KG1 (cell line): Measurements from ENCODE around the gene F5.
"Not testable (repeated sequence)": the region's sequence is repeated elsewhere in the genome, so short reads cannot be mapped to it uniquely, and the experiment has no call there.

Experiments
- DNase-seq: peaks from one replicate; lab custom pipeline; 2025; lab: John Stamatoyannopoulos, UW

The F5 gene

DNA sequence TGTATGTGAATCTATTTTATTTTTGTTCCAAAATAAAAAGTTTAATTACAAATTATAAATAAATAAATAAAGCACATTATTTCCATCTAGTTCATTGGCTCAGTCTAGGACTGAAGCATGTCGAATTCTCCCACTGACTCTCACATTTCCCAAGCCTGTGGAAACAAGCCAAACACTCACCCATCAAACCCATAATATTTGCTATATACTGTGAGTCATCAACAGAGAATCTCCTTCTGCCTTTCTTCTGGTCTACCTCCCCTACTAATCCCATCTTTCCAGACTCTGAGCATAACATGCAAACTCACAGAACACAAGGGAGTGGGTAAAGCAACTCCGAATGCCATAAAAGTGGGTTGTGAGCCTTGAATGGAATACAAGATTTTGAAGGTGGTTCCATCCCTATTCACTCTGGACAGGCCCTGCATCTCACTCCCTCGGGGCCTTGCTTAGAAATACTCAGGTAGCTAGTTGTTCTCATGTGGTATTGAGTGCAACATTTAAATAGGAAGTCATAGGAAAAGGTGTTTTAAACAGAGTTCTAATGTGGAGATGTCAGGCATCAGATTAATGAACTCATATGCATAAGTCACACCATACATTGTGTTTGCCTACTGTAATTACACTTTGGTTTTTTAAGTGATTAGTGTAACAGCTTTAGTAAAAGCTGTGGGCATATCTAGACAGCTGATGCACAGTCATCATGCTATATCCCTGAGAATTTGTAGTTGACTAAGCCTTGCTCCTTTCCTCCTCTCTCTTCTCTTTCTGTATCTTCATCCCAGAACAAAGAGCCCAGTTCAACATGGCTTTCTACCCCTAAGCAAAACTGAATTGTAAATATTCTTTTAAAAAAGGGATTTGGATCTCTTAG, 47.0 kb downstream of the F5 start:
- DNase-seq = no peak

DNA sequence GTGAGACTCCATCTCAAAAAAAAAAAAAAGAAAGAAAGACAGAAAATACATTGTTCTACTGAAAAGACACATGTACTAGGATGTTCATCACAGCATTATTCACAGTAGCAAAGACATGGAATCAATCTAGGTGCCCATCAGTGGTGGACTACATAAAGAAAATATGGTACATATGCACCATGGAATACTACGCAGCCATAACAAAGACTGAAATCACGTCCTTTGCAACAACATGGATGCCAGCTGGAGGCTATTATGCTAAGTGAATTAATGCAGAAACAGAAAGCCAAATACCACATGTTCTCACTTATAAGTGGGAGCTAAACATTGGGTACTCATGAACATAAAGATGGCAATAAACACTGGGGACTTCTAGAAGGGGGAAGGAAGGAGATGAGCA, 51.6 kb downstream of the F5 start:
- no peak for DNase-seq

DNA sequence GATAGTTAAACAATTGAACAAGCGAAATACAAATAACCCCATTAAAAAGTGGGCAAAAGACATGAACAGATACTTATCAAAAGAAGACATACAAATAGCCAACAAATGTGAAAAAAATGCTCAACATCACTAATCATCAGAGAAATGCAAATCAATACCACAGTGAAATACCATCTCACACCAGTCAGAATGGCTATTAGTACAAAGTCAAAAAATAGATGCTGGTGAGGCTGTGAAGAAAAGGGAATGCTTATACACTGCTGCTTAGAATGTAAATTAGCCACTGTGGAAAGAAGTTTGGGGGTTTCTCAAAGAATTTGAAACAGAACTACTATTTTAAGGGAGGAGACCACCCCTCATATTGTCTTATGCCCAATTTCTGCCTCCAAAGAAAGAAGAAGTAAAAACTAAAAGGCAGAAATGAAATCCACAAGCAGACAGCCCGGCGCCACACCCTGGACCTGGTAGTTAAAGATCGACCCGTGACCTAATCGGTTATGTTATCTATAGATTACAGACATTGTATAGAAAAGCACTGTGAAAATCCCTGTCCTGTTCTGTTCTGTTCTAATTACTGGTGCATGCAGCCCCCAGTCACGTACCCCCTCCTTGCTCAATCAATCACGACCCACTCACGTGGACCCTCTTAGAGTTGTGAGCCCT, 52.6 kb downstream of the F5 start:
- not testable (repeated sequence) for DNase-seq

DNA sequence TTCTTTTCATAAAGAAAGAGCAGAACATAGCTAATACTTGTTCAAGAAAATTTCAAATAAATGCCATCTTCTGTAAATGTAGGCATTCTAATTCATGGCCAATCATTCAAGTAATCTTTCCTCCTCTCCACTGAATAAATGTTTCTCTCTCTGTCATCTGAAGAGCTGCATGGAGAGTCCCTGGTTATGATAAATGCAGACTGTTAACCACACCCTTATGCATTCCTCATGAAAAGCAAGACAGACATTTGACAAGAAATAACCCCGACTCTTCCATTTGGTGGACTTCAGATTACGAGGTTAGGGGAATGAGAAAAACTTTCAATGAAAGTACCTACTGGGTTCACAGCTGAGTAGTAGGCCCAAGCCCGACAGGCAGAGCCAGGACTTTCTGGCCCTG, 55.8 kb downstream of the F5 start:
- DNase-seq = no peak

DNA sequence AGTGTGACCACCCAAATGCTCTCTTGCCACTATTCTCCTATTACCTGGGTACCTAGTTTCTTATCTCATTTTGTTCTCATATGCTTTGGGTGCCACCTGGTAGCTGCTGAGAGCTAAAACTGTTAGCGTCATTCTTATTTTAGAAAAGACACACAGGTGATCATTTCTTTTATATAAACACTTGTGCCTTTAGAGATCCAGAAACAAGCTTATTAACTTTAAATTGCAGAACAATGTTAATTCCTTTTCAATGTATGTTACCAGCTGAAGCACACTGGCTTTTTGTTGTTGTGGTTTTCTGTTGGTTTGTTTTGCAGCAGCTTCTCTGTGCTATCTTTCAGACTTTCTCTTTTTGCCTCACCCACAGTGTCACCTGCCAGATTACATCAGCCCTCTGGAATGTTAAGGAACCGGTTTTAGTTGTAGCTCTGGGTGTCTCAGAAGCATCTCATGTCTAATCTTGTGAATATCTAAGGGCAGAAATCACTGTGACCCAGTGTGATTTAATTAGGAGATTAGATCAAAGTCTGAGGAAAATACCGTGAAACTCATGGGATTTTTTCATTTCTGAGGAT, 57.1 kb downstream of the F5 start:
- no peak for DNase-seq

- no peak for DNase-seq
Measured at GRCh38 chr1:169528215-169529067, 57.8 kb downstream of the F5 start.

DNA sequence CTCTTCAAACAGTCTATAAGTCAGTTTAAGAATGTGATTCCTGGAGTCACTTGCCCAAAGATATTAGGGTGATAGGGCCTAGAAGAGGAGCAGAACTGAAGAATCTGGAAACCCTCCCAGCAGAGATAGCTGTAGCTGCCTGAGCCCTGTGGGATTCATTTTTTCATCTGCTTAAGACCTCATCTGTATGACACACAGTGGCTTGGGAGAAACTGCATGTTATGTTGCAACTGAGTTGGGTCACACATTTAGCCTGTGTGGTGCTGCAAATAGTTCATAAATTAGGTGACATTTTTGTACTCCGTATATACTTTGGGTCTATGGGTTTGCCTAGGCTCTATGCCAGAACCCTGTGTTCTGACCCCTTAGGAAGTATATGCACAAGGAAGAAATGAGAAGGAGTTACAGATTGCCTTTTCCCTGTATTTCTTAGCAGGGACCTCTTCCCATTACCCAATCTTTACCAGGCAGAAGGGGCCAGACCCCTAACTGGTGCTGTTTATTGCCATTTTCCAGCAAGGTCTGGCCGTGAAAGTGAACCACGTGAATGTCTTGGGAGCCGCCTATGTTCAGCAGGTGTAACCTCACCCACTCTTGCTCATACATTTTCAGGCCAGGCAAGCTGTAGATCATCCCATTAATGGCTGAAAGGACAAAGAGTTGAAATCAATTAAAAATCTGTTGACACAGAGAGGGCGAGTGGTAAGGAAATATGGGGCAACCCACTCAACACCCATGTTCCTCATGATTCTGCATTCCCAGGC, 58.6 kb downstream of the F5 start:
- DNase-seq = no peak

DNA sequence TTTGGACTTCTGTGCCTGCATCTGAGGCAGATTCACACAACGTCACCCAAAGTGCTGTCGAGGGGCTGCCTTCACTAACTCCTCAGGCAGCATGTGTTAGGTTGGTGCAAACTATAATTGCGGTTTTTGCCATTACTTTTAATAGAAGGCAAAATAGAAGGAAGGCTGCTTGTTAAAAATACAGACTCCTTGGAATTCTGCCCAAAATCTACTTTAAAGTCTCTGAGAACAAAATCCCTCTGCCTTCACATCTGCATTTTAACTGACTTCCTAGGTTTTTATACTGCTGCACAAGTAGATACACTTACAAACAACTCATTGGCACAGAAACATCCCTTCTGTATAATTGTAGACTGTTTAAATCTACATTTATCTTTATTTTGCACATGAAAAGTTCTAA, 59.3 kb downstream of the F5 start:
- DNase-seq = no peak

DNA sequence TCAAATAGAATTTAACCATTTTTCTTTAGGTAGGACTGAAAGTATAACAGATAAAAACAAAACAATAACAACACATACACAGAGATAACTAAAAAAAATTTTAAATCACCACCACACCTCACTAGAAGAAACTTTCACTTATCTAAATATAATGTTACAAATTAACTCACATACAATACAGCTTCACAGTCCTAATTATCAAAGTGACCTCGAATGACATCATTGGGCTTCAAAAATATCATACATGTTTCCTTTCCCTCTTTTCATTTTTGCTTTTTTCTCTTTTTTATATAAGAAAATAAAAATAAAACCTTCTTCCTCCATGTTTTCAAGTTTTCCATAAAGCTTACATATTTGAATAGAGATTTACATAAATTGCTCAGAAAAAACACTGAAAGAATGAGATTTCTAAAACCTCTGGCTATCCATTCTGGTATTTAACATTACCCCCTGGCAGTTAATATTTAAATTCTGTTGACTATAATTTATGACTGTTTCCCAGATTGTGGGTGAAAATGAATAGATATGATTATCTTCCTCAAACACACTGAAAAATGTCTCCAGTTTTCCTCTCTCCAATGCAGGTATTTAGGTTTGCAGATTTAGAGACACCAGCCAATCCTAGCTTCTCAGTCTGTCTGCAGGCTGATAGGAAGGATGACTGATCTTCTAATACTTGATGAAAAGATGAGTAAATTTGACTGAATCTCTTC, 60.0 kb downstream of the F5 start:
- no peak for DNase-seq

DNA sequence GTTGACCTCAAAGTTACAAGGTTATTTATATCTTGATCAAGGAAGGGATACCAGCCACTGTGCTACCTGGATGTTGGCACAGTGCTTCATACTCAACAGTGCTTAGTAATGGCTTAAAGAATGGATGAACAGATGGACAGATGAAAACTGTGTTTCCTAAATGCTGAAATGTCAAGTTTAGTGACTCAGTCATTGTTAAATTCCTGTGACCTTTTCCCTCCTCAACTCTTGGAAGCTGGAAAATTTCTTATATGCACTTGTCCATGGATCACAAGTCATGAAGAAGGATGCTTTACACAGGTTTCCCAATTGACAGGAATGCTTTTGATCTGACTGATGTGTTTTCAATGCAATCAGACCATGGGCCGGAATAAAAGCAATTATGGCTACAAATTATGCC, 60.9 kb downstream of the F5 start:
- DNase-seq = no peak

DNA sequence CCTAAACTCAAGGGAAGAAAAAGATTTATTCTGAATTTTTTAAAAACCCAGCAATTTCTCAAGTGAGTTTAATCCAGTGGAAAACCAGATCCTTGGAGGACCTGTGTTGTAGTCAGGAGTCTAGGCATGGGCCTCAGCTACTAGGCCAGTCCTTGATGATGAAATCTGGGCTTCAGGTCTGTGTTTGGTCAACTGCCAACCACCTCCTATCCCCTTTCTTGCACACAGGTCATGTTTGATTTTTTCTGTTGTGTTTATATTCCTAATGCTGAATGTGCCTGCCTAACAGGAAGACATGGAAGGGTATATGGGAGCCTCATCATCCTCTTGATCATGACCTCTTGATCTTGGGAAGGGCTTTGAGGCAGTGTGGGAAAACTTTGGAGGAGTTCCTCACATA, 62.4 kb downstream of the F5 start:
- no peak for DNase-seq

DNA sequence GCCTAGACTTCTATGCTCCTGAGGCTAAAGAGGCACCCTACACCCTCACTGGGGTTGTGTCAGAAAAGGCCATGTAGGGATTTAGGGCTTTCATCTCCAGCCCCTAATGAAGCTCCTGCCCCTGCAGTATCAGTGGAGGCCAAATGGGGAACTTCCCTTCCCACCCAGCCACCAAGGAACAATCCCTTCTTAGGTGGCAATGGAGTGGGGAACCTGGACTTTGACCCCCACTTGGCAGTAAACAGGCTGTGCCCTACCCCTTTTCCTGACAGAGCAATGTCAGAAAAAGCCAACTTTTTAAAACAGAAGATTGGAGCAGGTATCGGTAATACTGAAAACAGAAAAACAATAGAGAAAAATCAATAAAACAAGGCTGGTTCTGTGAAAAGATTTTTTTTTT, 65.1 kb downstream of the F5 start:
- no peak for DNase-seq

GRCh38 chr1:169517558-169518186, 68.6 kb downstream of the F5 start:
- DNase-seq = no peak

DNA sequence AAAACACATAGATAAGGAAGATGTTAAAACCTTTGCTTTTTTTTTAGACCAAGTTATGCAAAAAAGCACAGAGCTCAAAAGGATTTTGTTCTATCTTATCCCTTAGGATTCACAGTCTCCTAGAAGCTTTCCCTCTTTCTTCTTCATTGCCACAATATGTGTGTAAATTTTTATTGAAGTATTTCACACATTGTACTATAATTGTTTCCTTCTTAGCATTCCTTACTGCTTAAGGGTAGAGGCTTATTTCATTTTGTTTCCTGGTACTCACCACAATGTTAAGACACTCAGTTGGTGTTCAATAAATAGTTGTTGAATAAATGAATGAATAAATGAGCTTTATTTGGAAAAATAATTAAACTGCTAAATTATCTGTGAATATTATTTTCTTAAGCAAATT, 70.6 kb downstream of the F5 start:
- DNase-seq = no peak

- no peak for DNase-seq
Measured at GRCh38 chr1:169514566-169515270, 71.6 kb downstream of the F5 start.

- no peak for DNase-seq
Measured at GRCh38 chr1:169513208-169513607, 73.1 kb downstream of the F5 start.

- no peak for DNase-seq
Measured at GRCh38 chr1:169511316-169512005, 74.8 kb downstream of the F5 start.

DNA sequence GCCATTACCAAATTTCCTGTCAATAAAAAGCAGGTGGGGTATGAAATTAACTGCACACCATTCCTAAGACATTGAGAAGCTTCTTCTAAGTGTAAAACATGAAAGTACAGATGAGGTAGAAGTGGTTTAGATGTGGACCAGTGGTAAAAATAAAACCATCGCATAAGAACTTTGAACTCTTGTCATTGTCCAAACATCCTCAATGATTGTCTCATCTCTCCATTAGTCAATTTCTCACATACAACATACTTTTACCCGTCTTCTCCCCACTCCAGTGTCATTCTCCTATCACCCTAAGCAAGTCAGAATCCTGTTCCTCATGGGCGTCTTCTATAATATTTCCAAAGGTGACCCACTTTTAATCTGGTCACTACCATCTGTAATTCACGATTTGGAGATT, 76.2 kb downstream of the F5 start:
- no peak for DNase-seq

DNA sequence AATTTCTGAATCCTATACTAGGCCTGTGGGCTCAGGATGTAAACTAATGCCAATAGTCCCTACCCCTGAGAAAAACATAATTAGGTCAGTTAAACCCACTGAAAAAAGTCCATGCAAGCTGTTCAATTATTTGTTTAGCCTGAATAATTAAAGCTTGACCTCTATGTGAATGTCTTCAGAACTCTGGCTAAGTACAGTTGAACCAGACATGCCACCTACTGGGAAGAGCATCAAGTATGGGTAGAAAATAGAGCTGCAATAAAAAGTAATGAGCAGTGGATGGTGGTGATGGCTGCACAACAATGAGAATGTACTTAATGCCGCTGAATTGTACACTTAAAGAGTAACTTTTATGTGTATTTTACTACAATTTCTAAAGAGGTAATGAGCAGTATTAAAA, 76.9 kb downstream of the F5 start:
- DNase-seq = no peak
